ENCODE measurements around the gene TRANK1.
"Not testable (repeated sequence)": the region's sequence is repeated elsewhere in the genome, so short reads cannot be mapped to it uniquely, and the experiment has no call there.

TRANK1 gene

DNA sequence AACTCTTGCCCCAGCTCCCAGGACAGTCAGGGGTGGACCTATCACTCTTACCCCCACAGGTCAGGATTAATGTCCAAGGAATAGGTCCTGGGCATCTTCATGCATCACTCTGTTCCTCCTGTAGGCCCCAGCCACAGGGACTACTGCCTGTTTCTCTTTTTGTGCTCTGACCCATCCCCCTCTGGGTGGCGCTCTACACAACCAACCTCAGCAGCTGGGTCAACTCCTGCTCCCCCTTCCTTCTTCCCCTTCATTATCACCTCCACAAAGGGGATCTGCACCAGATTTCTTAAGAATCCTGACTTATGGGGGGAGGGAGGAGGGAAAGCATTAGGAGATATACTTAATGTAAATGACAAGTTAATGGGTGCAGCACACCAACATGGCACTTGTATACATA is 12.2 kb upstream of the TRANK1 start:
- no peak for DNase-seq (ENCODE audit: low spot score)

DNA sequence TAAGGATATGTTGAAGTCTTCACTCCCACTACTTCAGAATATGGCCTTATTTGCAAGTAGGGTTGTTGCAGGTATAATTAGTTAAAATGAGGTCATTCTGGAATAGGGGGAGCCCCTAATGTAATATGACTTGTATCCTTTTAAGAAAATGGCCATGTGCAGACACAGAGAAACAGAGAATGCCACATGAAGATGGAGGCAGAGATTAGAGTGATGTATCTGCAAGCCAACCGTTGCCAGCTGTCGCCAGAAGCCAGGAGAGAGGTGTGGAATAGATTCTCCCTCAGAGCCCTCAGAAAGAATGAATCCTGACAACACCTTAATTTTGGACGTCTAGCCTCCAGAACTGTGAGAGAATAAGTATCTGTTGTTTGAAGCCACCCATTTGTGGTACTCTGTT is 11.3 kb upstream of the TRANK1 start:
- no peak for DNase-seq (ENCODE audit: low spot score)

- no peak for DNase-seq (ENCODE audit: low spot score)
These were observed 9.7 kb upstream of the TRANK1 start for GRCh38 chr3:36954452-36955134.

DNA sequence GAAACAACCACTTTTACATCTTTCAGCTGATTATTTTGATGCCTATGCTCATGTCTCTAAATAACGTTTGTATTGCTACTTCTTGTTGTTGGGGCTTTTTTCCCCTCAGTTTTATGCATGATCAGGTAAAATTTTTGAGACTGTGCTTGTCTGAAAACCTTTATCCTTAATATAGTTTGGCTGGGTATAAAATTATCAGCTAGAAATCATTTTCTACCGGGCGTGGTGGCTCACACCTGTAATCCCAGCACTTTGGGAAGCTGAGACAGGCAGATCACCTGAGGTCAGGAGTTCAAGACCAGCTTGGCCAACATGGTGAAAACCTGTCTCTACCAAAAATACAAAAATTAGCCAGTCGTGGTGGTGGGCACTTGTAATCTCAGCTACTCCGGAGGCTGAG is 3.0 kb upstream of the TRANK1 start:
- not testable (repeated sequence) for DNase-seq (ENCODE audit: low spot score)

DNA sequence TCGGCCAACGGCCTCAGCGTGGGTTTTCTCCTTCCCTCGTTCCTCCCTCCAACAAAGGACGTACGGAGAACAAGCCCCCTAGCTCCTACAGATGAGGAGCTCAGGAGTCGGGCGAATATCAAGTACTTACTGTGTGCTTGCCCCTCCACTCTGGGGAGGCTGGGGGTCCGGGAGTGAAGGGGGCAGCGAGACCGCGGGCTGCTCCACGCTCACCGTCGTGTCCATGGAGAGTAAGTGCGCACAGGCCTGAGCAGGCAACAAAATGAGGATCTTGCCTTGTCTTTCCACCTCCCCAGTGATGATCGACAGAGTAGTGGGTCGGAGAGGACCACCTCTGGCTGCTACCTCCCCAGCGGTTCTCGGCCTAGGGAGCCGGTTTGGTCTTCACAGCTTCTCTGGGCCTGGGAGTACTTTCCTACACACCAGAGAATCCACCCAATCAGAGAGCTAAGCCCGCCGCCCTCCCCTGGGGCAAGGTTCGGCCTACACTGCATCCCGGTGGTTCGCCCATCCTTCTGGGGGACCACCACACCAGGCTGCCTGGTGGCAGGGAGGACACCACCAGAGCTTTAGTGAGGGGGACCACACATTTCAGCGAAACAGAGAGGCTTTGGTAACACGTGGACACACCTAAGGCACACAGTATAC is 603 bp upstream of the TRANK1 start:
- no peak for DNase-seq (ENCODE audit: low spot score)

DNA sequence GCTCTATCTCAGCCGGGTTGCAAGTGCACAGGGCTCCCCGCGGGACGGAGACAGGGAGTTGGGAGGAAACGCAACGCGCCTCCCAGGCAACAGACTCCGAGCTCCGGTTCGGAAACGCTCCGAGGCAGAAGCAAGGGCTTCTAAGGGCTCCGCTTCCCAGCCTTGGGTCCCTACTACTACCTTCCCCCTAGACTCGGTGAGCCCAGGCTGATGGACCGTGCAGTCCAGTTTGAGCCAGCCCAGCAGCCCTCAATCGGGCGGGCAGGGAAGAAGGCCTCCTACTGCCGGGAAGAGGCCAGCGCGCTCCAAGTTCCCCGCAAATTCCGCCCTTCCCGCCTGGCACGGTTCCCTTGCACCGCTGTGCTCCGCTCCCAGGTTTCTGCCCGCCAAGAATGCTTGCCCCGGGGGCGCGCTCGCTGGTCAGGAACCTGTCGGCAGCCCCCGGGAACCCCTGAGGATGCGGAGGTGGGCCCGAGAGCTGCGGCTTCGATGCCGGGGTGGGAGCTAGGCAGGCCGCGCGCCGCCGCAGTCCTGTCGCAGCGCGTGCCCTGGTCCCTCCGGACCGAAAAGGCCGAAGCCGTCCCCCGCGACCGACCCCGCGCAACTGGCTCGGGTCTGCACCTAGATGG is 728 bp downstream of the TRANK1 start:
- DNase-seq (ENCODE audit: low spot score), result peak; percentile 71

DNA sequence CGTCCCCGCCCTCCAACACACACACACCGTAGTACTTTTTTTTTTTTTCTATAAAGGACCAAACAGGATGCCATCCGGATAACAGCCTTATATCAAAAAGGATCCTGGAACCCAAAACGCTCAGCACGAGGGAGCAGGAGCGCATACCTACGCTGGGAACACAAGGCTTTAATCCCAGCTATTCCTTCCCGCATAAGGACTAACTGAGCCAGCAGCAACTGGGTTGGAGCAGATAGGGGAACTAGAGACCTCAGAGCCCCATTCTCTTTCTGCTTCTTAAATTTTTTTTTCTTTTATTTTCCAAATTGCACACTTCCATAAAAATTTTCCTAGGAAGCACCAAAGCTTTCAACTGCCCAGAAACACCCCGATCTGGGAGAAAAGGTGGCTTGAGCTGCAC is 1.3 kb downstream of the TRANK1 start:
- no peak for DNase-seq (ENCODE audit: low spot score)

- no peak for DNase-seq (ENCODE audit: low spot score)
These were observed 2.1 kb downstream of the TRANK1 start for GRCh38 chr3:36942638-36943248.

DNA sequence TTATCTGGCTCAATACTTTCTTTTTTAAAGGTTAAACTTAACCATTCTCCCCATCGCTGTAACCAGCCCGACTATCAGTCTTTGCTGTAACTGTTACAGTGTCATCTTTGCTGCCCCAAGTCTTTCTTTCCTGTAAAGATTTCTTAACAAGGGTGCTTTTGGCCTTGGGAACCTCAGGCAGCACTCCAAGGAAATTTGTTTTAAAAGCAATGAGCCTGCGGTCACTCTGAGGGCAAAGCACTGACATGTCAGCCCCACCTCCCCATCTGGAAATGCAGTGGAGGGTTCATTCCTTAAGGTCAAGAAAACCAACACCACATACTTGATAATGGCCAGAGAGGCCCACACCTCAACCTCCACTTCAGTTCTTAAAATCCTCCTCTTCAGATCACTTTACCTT is 3.2 kb downstream of the TRANK1 start:
- DNase-seq (ENCODE audit: low spot score), result no peak

DNA sequence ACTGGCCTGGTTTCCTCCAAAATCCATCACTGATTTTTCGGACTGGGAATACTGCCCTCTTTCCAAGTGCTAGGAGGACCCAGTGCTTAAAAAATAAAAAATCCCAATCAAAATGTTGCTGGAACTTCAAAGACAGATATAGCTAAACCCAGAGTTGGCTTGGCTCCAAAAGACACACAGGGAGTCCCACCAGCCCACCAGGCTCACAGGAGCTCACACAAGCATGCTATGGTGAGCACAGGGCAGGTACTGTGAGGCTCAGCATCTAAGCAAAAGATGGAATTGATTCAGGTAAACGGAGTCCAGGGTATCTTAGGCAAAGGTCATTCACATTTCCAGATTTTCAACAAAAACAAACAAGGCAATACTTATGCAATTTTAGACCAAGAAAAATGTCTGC is 3.7 kb downstream of the TRANK1 start:
- no peak for DNase-seq (ENCODE audit: low spot score)

GRCh38 chr3:36937492-36937891 is 7.4 kb downstream of the TRANK1 start:
- no peak for DNase-seq (ENCODE audit: low spot score)

DNA sequence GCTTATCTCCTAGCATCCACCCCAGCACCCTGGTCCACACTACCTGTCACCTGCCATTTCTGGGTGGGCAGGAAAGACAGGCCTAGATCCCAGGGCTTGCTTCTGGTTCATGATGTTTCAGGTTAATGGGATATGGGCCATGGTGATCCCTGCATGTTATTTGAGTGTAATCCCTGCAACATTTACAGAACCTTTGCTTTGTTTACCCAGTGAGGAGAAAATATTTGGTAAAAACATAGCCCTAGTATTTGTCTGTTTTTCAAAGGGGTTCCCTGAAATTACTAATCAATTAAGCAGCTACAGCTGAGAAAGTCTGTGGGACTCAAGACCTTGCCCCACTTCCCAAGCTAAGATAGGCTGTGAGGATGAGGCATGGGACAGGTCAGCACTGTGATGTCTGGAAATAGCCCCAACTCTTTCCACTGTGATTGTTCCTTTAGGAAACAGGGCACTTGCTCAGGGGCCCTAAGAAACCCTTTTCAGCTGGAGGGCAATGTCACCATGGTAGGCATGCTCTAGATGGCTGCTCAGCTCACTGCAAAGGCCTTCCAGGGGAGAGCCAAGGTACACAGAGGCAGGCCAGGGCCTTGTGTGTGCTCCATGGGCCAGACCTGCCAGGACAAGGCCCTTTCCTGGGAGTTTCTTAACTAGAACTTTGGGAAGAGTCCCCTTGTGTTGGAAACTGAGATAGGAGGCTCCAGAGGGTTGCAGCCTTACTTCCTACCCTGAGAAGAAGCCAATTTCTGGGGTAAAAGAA is 11.1 kb downstream of the TRANK1 start:
- no peak for DNase-seq (ENCODE audit: low spot score)

DNA sequence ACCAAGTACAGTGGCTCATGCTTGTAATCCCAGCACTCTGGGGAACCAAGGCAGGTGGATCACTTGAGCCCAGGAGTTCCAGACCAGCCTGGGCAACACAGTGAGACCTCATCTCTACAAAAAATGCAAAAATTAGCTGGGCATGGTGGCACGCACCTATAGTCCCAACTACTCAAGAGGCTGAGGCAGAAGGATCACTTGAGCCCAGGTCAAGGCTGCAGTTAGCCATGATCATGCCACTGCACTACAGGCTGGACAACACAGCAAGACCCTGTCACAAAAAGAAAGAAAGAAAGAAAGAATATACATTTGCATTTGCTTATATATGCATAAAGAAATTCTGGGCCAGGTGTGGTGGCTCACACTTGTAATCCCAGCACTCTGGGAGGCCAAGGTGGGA is 13.4 kb downstream of the TRANK1 start:
- DNase-seq (ENCODE audit: low spot score), result not testable (repeated sequence)

- no peak for DNase-seq (ENCODE audit: low spot score)
These were observed 16.6 kb downstream of the TRANK1 start for GRCh38 chr3:36928220-36928619.

DNA sequence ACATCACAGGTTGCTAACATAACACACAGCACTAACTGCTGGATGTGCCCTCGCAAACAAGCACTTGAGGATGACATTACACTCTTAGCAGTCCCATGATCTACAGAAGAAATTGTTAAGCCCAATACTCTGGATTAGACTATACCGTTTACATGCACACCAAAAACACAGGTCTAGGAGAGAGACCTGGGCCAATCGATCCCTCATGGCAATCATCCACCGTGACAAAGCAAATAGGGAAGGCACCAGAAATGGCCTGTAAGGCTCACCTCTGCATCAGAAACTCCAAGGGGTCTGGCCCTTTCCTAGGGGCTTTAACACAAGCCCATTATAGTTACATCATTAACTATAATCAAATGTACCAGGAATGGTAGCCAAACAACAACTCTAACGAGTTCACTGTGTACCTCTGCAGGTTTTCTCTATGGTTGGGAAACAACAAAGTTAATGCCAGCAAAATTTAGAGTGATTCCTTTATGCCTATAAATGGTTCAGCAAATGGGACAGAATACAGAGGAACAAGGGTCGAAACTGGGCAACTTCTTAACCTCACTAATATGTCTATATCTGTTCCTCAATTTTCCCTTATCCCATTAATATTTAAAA is 18.5 kb downstream of the TRANK1 start:
- DNase-seq (ENCODE audit: low spot score), result no peak

- DNase-seq (ENCODE audit: low spot score), result no peak
These were observed 19.9 kb downstream of the TRANK1 start for GRCh38 chr3:36924744-36925521.

GRCh38 chr3:36923981-36924743 is 20.7 kb downstream of the TRANK1 start:
- no peak for DNase-seq (ENCODE audit: low spot score)

- no peak for DNase-seq (ENCODE audit: low spot score)
These were observed 21.3 kb downstream of the TRANK1 start for GRCh38 chr3:36923523-36923943.

DNA sequence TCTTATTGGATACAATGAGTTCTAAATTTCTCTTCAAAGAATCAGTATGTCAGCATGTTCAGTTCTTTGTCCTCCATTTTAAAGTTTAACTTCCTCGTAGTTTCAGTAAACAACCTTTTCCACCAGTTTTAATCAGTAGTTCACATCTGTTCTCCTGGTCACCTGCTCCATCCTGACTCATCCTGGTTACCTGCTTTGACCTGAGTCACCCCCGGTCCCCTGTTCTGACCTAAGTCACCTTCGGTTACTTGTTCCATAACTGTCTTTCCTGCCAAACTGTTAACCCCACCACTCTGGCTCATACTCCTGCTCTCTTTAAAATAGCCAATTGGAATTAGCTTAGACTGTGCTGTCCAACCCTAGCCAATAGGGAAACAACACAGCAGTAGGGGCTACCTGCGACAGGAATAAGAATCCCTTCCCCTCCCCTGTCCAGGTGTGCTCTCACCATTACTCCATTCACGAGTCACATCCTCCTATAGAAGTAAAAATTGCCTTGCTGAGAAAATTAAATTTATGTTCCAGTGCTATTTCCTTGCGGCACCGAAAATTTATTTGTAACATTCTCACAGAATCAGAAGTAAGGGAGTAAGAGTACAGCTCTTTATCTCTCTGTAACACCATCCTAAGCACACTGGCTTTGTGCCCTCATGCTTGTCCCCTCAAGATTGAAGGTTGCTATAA is 23.8 kb downstream of the TRANK1 start:
- DNase-seq (ENCODE audit: low spot score), result no peak
